Neuronal stem cell (in vitro differentiated cells): ENCODE data around the gene CDH26.

Experiments
- DNase-seq: peaks from one replicate; pipeline ENCODE4 v3.0.0-alpha.2; 2013; ENCODE audit warnings: low spot score
- H2AFZ ChIP-seq: one replicate; pipeline ENCODE4 v1.6.1; 2013; ENCODE audit warnings: mild to moderate bottlenecking, low read length, inconsistent platforms
- H2AK5ac ChIP-seq: 2 replicates; pipeline ENCODE4 v1.6.1; 2013; ENCODE audit warnings: low read depth, mild to moderate bottlenecking, inconsistent platforms, low read length, moderate library complexity, mixed read lengths
- H2BK120ac ChIP-seq: 2 replicates; pipeline ENCODE4 v1.6.1; 2013; ENCODE audit warnings: low read depth, mild to moderate bottlenecking, inconsistent platforms, low read length, moderate library complexity, mixed read lengths
- H2BK12ac ChIP-seq: one replicate; pipeline ENCODE4 v1.6.1; 2013; ENCODE audit warnings: low read length, inconsistent platforms
- H2BK15ac ChIP-seq: 2 replicates; pipeline ENCODE4 v1.6.1; 2013; ENCODE audit warnings: mild to moderate bottlenecking, low read length, inconsistent platforms, mixed read lengths
- H2BK5ac ChIP-seq: one replicate; pipeline ENCODE4 v1.6.1; 2013; ENCODE audit warnings: inconsistent platforms, mild to moderate bottlenecking, low read length, moderate library complexity
- H3K14ac ChIP-seq: one replicate; pipeline ENCODE4 v1.6.1; 2013; ENCODE audit warnings: low read length, inconsistent platforms
- H3K18ac ChIP-seq: 2 replicates; pipeline ENCODE4 v1.6.1; 2013; ENCODE audit warnings: low read length, inconsistent platforms
- H3K23ac ChIP-seq: 2 replicates; pipeline ENCODE4 v1.6.1; 2013; ENCODE audit warnings: low read depth, mild to moderate bottlenecking, mixed read lengths, low read length, inconsistent platforms; ENCODE audit not compliant: poor library complexity
- H3K27ac ChIP-seq: replicated peaks from 3 replicates; pipeline ENCODE4 v1.5.1; 2013; ENCODE audit warnings: low read length, inconsistent platforms
- H3K27me3 ChIP-seq, 3 experiments: 2 replicates each; pipeline ENCODE4 v1.6.1; 2013; ENCODE audit warnings: low read length in 3 of 3, mild to moderate bottlenecking in 2 of 3, inconsistent platforms in 1 of 3, low read depth in 1 of 3, mixed read lengths in 1 of 3, moderate library complexity in 1 of 3; ENCODE audit not compliant: control insufficient read depth in 3 of 3, insufficient read depth in 3 of 3
- H3K36me3 ChIP-seq, 2 donors: replicated peaks in 1 of 2; 2 replicates each; pipeline ENCODE4 v1.6.1; 2013; ENCODE audit warnings: low read length in 2 of 2; ENCODE audit not compliant: control insufficient read depth in 2 of 2, insufficient read depth in 2 of 2
- H3K4ac ChIP-seq: 2 replicates; pipeline ENCODE4 v1.6.1; 2013; ENCODE audit warnings: inconsistent platforms, mild to moderate bottlenecking, low read length, moderate library complexity
- H3K4me1 ChIP-seq, 2 donors: 1 replicate in 1 of 2; 2 replicates in 1 of 2; pipeline ENCODE4 v1.6.1; 2013; ENCODE audit warnings: low read length in 2 of 2, low read depth in 1 of 2; ENCODE audit not compliant: control insufficient read depth in 2 of 2, insufficient read depth in 1 of 2
- H3K4me2 ChIP-seq: one replicate; pipeline ENCODE4 v1.6.1; 2013; ENCODE audit warnings: mild to moderate bottlenecking, low read length, inconsistent platforms; ENCODE audit not compliant: insufficient read depth, poor library complexity, severe bottlenecking
- H3K4me3 ChIP-seq, 2 donors: 2 replicates each; pipeline ENCODE4 v1.5.1; 2013; ENCODE audit warnings: low read length in 2 of 2, mild to moderate bottlenecking in 2 of 2, inconsistent platforms in 1 of 2, moderate library complexity in 1 of 2
- H3K79me1 ChIP-seq: one replicate; pipeline ENCODE4 v1.6.1; 2013; ENCODE audit warnings: low read depth, mild to moderate bottlenecking, inconsistent platforms, low read length, moderate library complexity
- H3K9ac ChIP-seq: one replicate; pipeline ENCODE4 v1.6.1; 2013; ENCODE audit warnings: mild to moderate bottlenecking, low read depth, low read length, inconsistent platforms; ENCODE audit not compliant: poor library complexity
- H3K9me3 ChIP-seq, 2 donors: replicated peaks in 1 of 2; 2 replicates each; pipeline versions ENCODE3 to v1.6.1; 2013; ENCODE audit warnings: low read length in 2 of 2, mild to moderate bottlenecking in 2 of 2, inconsistent platforms in 1 of 2, low read depth in 1 of 2, mixed read lengths in 1 of 2, moderate library complexity in 1 of 2; ENCODE audit not compliant: control insufficient read depth in 2 of 2, insufficient read depth in 1 of 2
- H4K8ac ChIP-seq: one replicate; pipeline ENCODE4 v1.6.1; 2013; ENCODE audit warnings: low read depth, mild to moderate bottlenecking, inconsistent platforms, low read length, moderate library complexity
- H4K91ac ChIP-seq: one replicate; pipeline ENCODE4 v1.6.1; 2013; ENCODE audit warnings: low read length, low read depth, mild to moderate bottlenecking, inconsistent platforms; ENCODE audit not compliant: poor library complexity
- WGBS, 2 donors: extraction: QIAGEN DNeasy Blood & Tissue Kit; methylation state at CpG; one replicate each; pipeline ENCODE4 v1.1.7; 2013; ENCODE audit warnings: missing lambda C conversion rate in 2 of 2, mixed read lengths in 1 of 2; ENCODE audit not compliant: insufficient read length in 2 of 2, insufficient replicate concordance in 1 of 2; ENCODE audit errors: extremely low coverage in 2 of 2; 5-methylcytosine and 5-hydroxymethylcytosine counted together

CDH26 gene

DNA sequence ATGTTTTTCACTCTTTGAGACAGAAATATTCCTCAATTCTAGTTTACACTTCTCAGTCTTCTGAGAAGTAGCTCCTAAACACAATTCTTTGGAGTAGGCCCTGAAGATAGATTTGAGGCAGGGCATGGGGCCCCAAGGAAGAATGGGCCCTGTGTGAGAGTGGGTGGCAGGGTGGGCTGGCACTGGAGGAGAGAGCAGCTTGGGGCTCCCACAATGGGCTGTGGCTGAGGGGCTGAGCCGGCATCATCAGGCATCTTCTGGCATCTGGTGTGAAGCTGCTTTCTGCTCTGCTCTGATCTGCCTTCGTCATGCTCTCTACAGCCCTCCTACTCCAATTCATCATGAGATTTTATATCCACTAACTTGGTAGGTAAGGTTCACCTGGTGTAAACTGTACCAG lies 88.2 kb downstream of the CDH26 start:
- Histone ChIP-seq H3K14ac (no peak overlapping the region), H2BK15ac (no peak overlapping the region), H3K79me1 (no peaks in the 10 kb centered on the region), H2BK12ac (no peak overlapping the region), H3K4me1 (no peaks in the 10 kb centered on the region), H4K91ac (no peak overlapping the region), H2AK5ac (no peak overlapping the region), H3K4me2 (no peak overlapping the region), H3K36me3 (no peaks in the 10 kb centered on the region), H2AFZ (no peak overlapping the region), H3K23ac (no peak overlapping the region), H3K18ac (no peak overlapping the region), H3K4me3 (no peak overlapping the region), H3K9ac (no peak overlapping the region), H4K8ac (no peak overlapping the region), H3K9me3 (no peaks in the 10 kb centered on the region), H2BK5ac (no peak overlapping the region), H3K4ac (no peak overlapping the region), H3K27me3 (no peaks in the 10 kb centered on the region), H2BK120ac (no peak overlapping the region), H3K27ac (no peak overlapping the region)
- WGBS, 2 donors = no CpG with 5 or more reads among the region's 2 CpGs
- no peak for DNase-seq

DNA sequence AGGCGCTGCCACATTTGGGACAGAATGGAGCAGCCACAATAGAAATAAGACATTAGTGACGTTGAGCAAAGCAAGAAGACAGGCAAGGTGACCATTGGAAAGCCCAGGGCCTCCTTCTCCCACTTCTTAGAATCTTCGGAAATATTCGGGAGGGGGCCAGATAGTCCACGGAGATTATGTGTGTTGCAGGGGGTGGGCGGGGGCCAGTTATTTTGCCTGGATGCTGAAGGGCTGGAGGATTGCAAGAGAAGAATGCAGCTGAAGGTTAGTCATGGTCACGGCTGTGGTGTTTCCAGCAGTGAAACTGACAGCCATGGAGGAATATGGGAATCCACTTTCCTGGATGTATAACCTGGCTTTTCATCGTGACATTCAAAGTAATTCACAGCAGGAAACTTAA lies 88.6 kb downstream of the CDH26 start:
- no CpG with 5 or more reads among the region's 8 CpGs for WGBS, 2 donors
- Histone ChIP-seq H3K4me2 (no peak overlapping the region), H3K23ac (no peak overlapping the region)

DNA sequence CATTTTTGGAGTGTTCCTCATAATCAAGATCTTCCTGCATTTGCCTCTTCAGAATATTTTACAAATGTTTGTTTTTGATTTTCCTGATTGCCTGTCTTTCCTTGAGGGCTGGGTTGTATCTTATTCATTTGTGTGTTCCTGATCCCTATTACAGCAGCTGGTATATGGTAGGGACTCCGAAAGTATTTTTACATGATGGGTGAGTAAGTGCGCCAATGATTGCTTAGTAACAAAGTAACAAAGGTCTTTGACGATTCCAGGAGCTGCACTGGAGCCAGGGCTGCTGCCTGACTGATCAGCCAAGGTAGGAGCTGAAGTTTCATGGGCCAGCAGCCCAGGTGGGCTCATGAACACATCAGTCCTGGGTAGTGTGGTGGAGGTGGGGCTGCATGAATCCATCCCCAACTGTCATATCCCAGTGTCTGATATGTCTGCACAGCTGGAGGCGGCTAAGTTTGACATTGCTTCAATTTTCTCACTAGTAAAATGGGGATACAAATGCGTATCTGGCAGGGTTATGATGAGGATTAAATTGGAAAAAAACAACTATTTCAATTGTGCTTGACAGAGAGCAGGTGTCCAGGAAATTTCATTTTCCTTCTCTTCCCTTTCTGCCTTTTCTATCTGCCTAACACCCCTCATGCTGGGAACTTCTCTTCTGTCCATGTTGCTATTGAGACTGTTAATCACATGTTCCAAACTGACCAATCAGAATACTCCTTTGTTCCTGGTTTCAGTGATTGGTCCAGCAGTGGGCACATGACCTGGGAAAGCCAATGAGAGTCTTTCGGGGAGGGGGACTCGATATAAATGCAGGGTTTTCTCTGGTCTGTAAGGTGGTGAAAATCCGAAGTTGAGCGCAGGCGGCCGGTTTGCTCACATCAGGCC lies 90.7 kb downstream of the CDH26 start:
- no peak overlapping the region for H3K4me3 ChIP-seq
- no peak overlapping the region for H3K27ac ChIP-seq
- H3K36me3 ChIP-seq = no peaks in the 10 kb centered on the region
- no peak overlapping the region for H2BK120ac ChIP-seq
- H3K9me3 ChIP-seq = no peaks in the 10 kb centered on the region
- H3K9ac ChIP-seq = no peak overlapping the region
- H4K91ac ChIP-seq = no peak overlapping the region
- DNase-seq = no peak
- no peak overlapping the region for H2BK12ac ChIP-seq
- no peak overlapping the region for H4K8ac ChIP-seq
- no peak overlapping the region for H2BK5ac ChIP-seq
- no peaks in the 10 kb centered on the region for H3K4me1 ChIP-seq
- H3K4me2 ChIP-seq = no peak overlapping the region
- H3K18ac ChIP-seq = no peak overlapping the region
- H3K14ac ChIP-seq = no peak overlapping the region
- no peak overlapping the region for H2BK15ac ChIP-seq
- no peak overlapping the region for H3K23ac ChIP-seq
- H3K27me3 ChIP-seq = no peaks in the 10 kb centered on the region
- H3K79me1 ChIP-seq = no peaks in the 10 kb centered on the region
- no peak overlapping the region for H3K4ac ChIP-seq
- no CpG with 5 or more reads among the region's 11 CpGs for WGBS, 2 donors
- H2AK5ac ChIP-seq = no peak overlapping the region
- H2AFZ ChIP-seq = no peak overlapping the region

More for the DNA sequence above, 88.6 kb downstream of the CDH26 start:
- H3K4me3 ChIP-seq = no peak overlapping the region
- H3K27me3 ChIP-seq = no peaks in the 10 kb centered on the region
- H3K14ac ChIP-seq = no peak overlapping the region
- H2BK12ac ChIP-seq = no peak overlapping the region
- H2BK15ac ChIP-seq = no peak overlapping the region
- H3K27ac ChIP-seq = no peak overlapping the region
- no peak for DNase-seq
- no peaks in the 10 kb centered on the region for H3K4me1 ChIP-seq
- H3K4ac ChIP-seq = no peak overlapping the region
- H2BK120ac ChIP-seq = no peak overlapping the region
- H3K36me3 ChIP-seq = no peaks in the 10 kb centered on the region
- H2BK5ac ChIP-seq = no peak overlapping the region
- no peak overlapping the region for H3K18ac ChIP-seq
- H3K9ac ChIP-seq = no peak overlapping the region
- no peak overlapping the region for H4K8ac ChIP-seq
- no peak overlapping the region for H2AK5ac ChIP-seq
- no peaks in the 10 kb centered on the region for H3K79me1 ChIP-seq
- no peak overlapping the region for H4K91ac ChIP-seq
- no peak overlapping the region for H2AFZ ChIP-seq
- no peaks in the 10 kb centered on the region for H3K9me3 ChIP-seq

DNA sequence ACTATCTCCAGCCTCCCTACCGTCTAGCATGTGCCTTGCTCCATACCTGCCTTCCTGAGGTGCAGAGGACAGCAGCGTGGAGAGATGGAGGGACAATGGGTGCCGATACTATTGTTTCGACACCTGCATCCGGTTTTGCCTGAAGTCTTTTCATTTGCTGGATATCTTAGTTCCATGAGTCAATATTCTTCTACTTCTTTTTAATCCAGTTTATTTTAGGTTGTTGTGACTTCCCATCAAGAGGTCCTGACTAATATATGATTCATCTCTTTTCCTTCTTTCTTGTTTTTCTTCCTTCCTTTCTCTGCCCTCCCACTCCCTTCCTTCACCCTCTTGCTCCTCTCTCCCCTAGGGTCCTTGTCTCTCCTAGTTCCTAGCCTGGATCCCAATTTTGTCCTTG lies 91.4 kb downstream of the CDH26 start:
- Histone ChIP-seq H4K91ac (no peak overlapping the region), H2AFZ (no peak overlapping the region), H3K27ac (no peak overlapping the region), H4K8ac (no peak overlapping the region), H3K23ac (no peak overlapping the region), H3K18ac (no peak overlapping the region), H3K4me1 (no peaks in the 10 kb centered on the region), H3K9ac (no peak overlapping the region), H3K4me3 (no peak overlapping the region), H3K9me3 (no peaks in the 10 kb centered on the region), H3K4ac (no peak overlapping the region), H2BK5ac (no peak overlapping the region), H2BK120ac (no peak overlapping the region), H3K4me2 (no peak overlapping the region), H2BK12ac (no peak overlapping the region), H3K27me3 (no peaks in the 10 kb centered on the region), H2AK5ac (no peak overlapping the region), H3K14ac (no peak overlapping the region), H2BK15ac (no peak overlapping the region), H3K36me3 (no peaks in the 10 kb centered on the region), H3K79me1 (no peaks in the 10 kb centered on the region)
- no peak for DNase-seq
- WGBS, 2 donors = no CpG with 5 or more reads among the region's 5 CpGs
